Naive thymus-derived CD8-positive, alpha-beta T cell (primary cell): ENCODE measurements around the gene TTLL13. TPM values are rescaled to one million over a fixed set of nuclear protein-coding genes. Genes with fewer than 3 reads are reported as not detected.

Experiments used
- ATAC-seq, 2 donors: fragments of 150-1000 bp; cut with Tn5 transposase in 1 of 2; sonication (Bioruptor Pico), chemical (Tn5 transposase) in 1 of 2; 1 replicate in 1 of 2; 2 replicates in 1 of 2; pipeline ENCODE4 v1.10.0; 2021; ENCODE audit warnings: mild to moderate bottlenecking in 2 of 2, moderate library complexity in 2 of 2
- POLR2A ChIA-PET: fragments of 350-600 bp; sonication (Branson Sonifier 250); formaldehyde crosslinking; loops from one replicate; lab custom pipeline; 2021; ENCODE audit warnings: antibody characterized with exemption; lab: Charles Lee
- DNase-seq, 10 donors: peaks; one replicate each; pipeline versions ENCODE4 v3.0.0 to v3.0.0-alpha.2; 2020 to 2022
- H3K27ac Mint-ChIP-seq, 10 donors: one replicate each; pipeline ENCODE4 v1.8.0; 2020 to 2022; ENCODE audit warnings: mild to moderate bottlenecking in 10 of 10, mixed read lengths in 10 of 10, moderate library complexity in 4 of 10, inconsistent platforms in 1 of 10
- H3K27me3 Mint-ChIP-seq, 5 donors: one replicate each; pipeline ENCODE4 v1.8.0; 2021 to 2022; ENCODE audit warnings: mixed read lengths in 5 of 5
- H3K36me3 Mint-ChIP-seq, 3 donors: one replicate each; pipeline ENCODE4 v1.8.0; 2020 to 2022; ENCODE audit warnings: mixed read lengths in 3 of 3, mild to moderate bottlenecking in 2 of 3, inconsistent platforms in 1 of 3
- H3K4me1 Mint-ChIP-seq, 4 donors: one replicate each; pipeline ENCODE4 v1.8.0; 2021 to 2022; ENCODE audit warnings: mixed read lengths in 4 of 4
- H3K4me3 Mint-ChIP-seq, 10 donors: one replicate each; pipeline ENCODE4 v1.8.0; 2020 to 2022; ENCODE audit warnings: mild to moderate bottlenecking in 10 of 10, mixed read lengths in 10 of 10, moderate library complexity in 6 of 10, inconsistent platforms in 1 of 10
- H3K9me3 Mint-ChIP-seq, 9 donors: one replicate each; pipeline ENCODE4 v1.8.0; 2020 to 2022; ENCODE audit warnings: mixed read lengths in 9 of 9, mild to moderate bottlenecking in 3 of 9, inconsistent platforms in 1 of 9, moderate library complexity in 1 of 9
- polyA plus RNA-seq, 3 donors: library from polyadenylated mRNA; unstranded; fragments of 300-500 nt; fragmentation: Illumina TruSeq; gene quantifications; one replicate each; pipeline ENCODE4 v1.2.3, GENCODE V29; 2021
- total RNA-seq, 8 experiments: library from RNA in 2 of 8; stranded (reverse) in 2 of 8; gene quantifications; one replicate each; pipeline ENCODE4 v1.2.3 and lab custom pipeline; 2021 to 2026

The TTLL13 gene
- total and polyA plus RNA-seq, 5 experiments from 2014 or later, result 0.71 to 1.0 TPM; not detected in 3

DNA sequence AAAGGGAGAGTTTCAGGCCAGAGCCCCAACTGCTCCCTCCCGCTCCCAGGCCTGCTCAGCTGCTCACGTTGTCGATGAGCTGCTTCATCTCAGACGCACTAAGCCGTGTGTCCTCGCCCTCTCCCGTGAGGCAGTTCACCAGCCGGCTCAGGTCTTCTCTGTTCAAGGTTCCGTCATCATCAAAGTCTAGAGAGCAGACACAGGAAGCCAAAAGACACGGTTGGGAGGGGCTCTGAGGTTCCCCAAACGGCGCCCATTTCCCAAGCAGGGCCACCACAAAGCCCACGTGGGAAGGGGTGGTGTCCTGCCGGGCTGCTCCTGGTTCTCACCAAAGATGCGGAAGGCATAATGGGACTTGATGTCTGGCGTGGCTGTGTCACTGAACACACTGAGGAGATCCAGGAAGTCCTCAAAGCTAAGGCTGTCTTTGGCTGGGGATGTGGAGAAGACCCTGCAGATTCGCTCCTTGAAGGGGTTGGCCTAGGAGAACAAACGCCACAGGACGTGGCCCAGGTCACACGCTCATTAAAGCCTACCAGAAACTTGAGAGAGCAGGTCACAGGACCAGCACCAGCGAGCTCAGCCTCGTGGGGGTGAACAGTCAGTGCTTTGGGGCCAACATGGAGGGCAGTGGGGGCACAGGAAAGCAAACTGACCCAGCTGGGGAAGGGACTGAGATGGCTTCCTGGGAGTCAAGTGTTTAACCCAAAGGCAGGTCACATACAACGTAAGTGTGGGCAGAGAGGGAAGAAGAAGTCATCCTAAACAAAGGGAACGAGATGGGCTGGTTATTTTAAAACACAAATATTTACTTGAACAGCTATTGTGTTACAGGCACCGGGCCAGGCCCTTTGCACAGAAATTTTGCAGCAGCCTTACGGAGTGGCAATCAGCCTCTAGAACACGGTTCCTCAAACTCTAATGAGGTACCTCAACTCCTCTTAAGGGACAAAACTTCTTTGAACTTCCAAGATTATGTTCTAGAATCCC, 18.0 kb upstream of the TTLL13 start:
- peak; percentile 62 to 92 (median 86) for DNase-seq
- Mint-ChIP-seq H3K27ac (peak overlapping the region; percentile 97 to 100 (median 99)), H3K4me3 (peak overlapping the region; percentile 83 to 97 (median 93)), H3K36me3 (peaks cover 0 to 29% (median 8%) of the 10 kb centered on the region in 3 donors), H3K27me3 (no peaks in the 10 kb centered on the region), H3K9me3 (no peaks in the 10 kb centered on the region), H3K4me1 (peaks cover 24 to 67% (median 56%) of the 10 kb centered on the region in 4 donors)
- POLR2A ChIA-PET, result interaction anchor here (0.5 to 4.7 kb wide), 16 partner anchors 10 to 700 kb away, joined by 3 to 84 read pairs (median 4); partner anchors contain the start of genes IDH2, NGRN and SEMA4B
- ATAC-seq, result peak; percentile 63 to 74

DNA sequence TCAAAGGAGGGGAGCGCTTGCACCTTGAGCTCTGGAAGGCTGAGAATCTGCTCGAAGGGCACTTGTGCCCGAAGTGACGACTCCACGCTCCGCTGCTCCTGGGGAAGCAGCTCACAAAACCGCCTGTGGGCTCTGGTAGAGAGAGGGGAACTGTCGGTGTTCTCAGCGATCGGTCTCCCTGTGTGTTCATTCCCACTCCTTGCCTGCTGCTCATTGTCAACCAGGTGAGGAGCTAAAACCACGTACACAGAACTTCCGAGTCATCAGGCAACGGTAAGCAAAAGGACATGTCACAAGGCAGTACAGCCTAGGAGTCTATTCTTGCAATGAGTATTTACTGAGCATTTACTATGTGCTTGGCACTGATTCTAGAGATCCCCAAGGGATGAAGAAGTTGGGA, 17.2 kb upstream of the TTLL13 start:
- Mint-ChIP-seq H3K36me3 (peaks cover 0 to 35% (median 9%) of the 10 kb centered on the region in 3 donors), H3K27me3 (no peaks in the 10 kb centered on the region), H3K27ac (peak overlapping the region; percentile 97 to 100 (median 99)), H3K4me3 (peak overlapping the region; percentile 83 to 97 (median 92)), H3K4me1 (peaks cover 24 to 65% (median 56%) of the 10 kb centered on the region in 4 donors), H3K9me3 (no peaks in the 10 kb centered on the region)
- ATAC-seq (no peak), DNase-seq (no peak)
- POLR2A ChIA-PET, result interaction anchor here (0.5 to 4.7 kb wide), 13 partner anchors 11 to 338 kb away, joined by 3 to 84 read pairs (median 6); partner anchors contain the start of genes NGRN and SEMA4B

DNA sequence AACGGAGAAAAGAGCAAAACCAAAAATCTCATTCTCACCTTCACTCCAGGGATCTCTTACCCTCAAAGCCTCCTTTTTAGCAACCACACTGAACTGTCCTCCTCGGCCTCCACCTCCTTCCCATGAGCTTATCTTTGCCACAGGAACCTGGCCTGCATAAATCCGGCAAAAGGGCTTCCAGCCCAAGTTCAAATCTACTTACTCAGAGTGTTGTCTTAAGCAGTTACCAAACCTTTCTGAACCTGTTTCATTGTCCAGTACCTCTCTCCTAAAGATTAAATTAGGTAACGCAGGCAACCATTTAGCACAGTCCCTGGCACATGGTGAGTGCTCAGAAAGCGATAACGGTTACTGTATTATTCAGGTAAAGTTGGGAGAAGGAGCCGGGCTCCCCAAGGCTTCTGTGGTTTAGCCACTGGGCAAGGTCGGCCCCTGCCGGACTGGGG, 16.4 kb upstream of the TTLL13 start:
- Mint-ChIP-seq H3K4me1 (peaks cover 24 to 64% (median 55%) of the 10 kb centered on the region in 4 donors), H3K27me3 (no peaks in the 10 kb centered on the region), H3K36me3 (peaks cover 0 to 40% (median 9%) of the 10 kb centered on the region in 3 donors), H3K27ac (peak overlapping the region; percentile 97 to 100 (median 99)), H3K4me3 (peak overlapping the region; percentile 83 to 97 (median 92)), H3K9me3 (no peaks in the 10 kb centered on the region)
- ATAC-seq (no peak), DNase-seq (peak in 1 of 10 donors; percentile 43)
- POLR2A ChIA-PET, result interaction anchor here (0.5 to 4.7 kb wide), 21 partner anchors 12 to 702 kb away, joined by 3 to 84 read pairs (median 5); partner anchors contain the start of genes IDH2, NGRN, SEMA4B and TTLL13

DNA sequence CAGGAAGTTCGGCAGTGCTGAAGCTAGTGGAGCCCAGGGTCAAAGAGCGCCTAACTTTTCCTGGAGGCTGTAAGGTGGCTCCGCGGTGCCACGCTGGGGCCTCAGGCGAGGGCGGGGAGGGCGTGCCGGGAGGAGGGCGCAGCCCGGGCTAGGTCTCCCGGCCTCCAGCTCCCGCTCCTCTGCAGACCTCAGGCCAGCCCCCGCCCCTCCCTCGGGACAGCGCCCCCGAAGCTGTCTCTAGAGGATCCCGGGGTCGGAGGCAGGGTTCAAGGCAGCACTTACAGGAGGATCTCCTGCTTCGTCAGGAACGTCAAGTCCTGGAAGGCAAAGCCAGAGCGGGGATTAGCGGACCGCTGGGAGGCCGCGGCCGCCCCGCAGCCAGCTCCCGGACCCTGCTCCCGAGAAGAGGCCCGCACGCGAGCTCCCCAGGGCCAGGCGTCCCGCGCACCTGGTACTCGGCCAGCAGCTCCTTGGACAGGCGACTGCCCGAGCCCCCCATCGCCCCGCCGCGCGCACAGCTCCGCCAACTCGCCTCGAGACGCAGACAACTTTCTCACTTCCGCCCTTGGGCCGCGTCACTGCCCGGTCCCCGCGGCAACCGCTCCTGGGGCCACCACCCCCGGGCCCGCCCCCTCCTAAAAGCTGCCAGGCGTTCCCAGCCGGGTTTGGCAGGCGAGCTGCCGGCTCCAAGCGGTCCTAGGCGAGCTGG, 15.8 kb upstream of the TTLL13 start, which contains the start of gene CIB1:
Gene CIB1 (minus strand): TSS at position 555 of the 709 bp plus-strand sequence. CDS start 56 bp downstream, at position 499.
- peak within 1 kb of the TSS; percentile 97 to 100 (median 99) for H3K27ac Mint-ChIP-seq
- no peaks in the 10 kb centered on the region for H3K27me3 Mint-ChIP-seq
- H3K4me3 Mint-ChIP-seq, result peak within 1 kb of the TSS; percentile 83 to 97 (median 92)
- H3K36me3 Mint-ChIP-seq, result peaks cover 0 to 46% (median 14%) of the 10 kb centered on the region in 3 donors
- peak; percentile 74 to 78 for ATAC-seq
- POLR2A ChIA-PET, result interaction anchor here (0.5 to 4.7 kb wide), 27 partner anchors 8 to 793 kb away, joined by 3 to 84 read pairs (median 5); partner anchors contain the start of genes IDH2, IQGAP1, NGRN and SEMA4B
- peaks cover 26 to 68% (median 55%) of the 10 kb centered on the region in 4 donors for H3K4me1 Mint-ChIP-seq
- peak; percentile 40 to 98 (median 95) for DNase-seq
- no peaks in the 10 kb centered on the region for H3K9me3 Mint-ChIP-seq

DNA sequence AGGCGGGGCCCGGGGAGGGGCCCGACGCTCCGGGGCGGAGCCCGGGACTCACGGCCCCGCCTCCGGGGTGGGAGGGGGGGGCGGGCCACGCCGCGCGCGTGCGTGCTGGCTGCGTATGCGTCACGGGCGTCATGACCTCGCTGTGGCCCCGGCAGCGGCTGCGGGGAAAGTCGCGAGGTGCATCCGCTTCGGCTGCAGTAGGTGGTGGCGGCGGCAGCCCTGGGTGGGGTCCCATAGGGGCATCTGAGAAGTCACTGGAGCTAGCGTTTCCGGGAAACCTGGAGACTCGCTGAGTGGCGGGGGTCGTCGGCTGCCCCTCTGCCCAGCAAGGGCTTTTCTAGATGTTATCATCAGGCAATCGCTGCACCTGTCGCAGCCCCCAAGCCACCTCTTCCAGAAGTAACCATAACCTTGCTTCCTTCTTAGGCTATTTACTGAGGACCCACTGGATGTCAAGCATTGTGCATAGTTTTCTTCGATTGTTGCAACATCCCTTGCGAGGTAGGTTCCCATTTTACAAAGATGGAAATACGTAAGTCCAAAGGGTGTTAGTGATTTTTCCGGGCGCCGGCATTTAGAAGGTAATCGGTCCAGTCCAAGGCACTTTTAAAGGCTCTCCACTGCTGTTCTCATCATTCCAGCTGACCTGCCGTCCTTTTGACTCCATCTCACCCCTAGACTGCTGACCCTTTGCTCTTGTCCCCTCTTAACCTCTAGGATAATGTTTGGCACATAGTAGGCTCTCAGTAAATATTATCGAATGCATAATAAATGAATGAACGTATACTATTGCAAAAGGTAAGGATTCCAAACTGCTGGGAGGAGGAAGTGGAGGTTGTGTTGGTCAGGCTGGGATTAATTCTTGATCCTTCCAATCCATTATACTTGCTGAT, 15.0 kb upstream of the TTLL13 start, which contains the start of gene GDPGP1:
Gene GDPGP1 (plus strand): TSS at position 114 of the 893 bp plus-strand sequence. CDS start 6,700 bp downstream, outside the sequence.
- peaks cover 21 to 65% (median 50%) of the 10 kb centered on the region in 4 donors for H3K4me1 Mint-ChIP-seq
- H3K36me3 Mint-ChIP-seq, result peaks cover 0 to 46% (median 15%) of the 10 kb centered on the region in 3 donors
- POLR2A ChIA-PET, result interaction anchor here (0.6 to 4.7 kb wide), 20 partner anchors 8 to 792 kb away, joined by 3 to 84 read pairs (median 6); partner anchors contain the start of genes IDH2, IQGAP1, NGRN and SEMA4B
- no peaks in the 10 kb centered on the region for H3K9me3 Mint-ChIP-seq
- ATAC-seq (peak; percentile 71 to 73), DNase-seq (peak in 2 of 10 donors; percentile 84 to 95)
- peak within 1 kb of the TSS; percentile 97 to 100 (median 99) for H3K27ac Mint-ChIP-seq
- peak within 1 kb of the TSS; percentile 83 to 97 (median 92) for H3K4me3 Mint-ChIP-seq
- no peaks in the 10 kb centered on the region for H3K27me3 Mint-ChIP-seq

DNA sequence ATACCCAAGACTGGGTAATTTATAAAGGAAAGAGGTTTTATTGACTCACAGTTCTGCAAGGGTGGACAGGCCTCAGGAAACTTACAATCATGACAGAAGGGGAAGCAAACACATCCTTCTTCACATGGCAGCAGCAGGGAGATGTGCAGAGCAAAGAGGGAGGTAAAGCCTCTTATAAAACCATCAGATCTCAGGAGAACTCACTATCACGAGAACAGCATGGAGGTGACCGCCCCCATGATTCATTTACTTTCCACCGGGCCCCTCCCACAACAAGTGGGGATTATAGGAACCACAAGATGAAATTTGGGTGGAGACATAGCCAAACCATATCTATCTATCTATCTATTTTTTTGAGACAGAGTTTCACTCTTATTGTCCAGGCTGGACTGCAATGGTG, 10.0 kb upstream of the TTLL13 start:
- DNase-seq (no peak), ATAC-seq (no peak)
- H3K4me3 Mint-ChIP-seq, result no peak overlapping the region
- H3K27ac Mint-ChIP-seq, result peak overlapping the region in 4 of 10 donors; percentile 8 to 24 (median 20)
- peaks cover 8 to 31% (median 10%) of the 10 kb centered on the region in 4 donors for H3K4me1 Mint-ChIP-seq
- H3K27me3 Mint-ChIP-seq, result no peaks in the 10 kb centered on the region
- POLR2A ChIA-PET, result no interaction called here
- no peaks in the 10 kb centered on the region for H3K9me3 Mint-ChIP-seq
- H3K36me3 Mint-ChIP-seq, result peaks cover 0 to 45% (median 12%) of the 10 kb centered on the region in 3 donors

DNA sequence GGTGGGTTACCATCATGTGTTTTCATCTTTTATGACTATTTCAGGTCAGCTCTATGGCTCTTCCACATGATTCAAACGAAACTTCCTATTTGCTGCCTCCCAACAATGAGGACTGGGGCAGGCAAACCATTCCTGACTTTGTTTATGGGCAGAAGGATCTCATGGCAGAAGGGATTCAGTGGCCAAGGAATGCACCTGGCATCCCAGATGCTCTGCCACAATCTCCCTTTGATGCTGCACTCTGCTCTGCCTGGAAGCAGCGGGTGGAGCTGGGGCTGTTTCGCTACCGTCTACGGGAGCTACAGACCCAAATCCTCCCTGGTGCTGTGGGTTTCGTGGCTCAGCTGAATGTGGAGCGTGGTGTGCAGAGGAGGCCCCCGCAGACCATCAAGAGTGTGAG, 8.5 kb upstream of the TTLL13 start:
- peaks cover 0 to 20% (median 2%) of the 10 kb centered on the region in 4 donors for H3K4me1 Mint-ChIP-seq
- POLR2A ChIA-PET, result interaction anchor here (1.0 kb wide), 1 partner anchor 8 kb away, joined by 3 read pairs; the partner anchor contains the start of gene TTLL13
- DNase-seq (no peak), ATAC-seq (no peak)
- peaks cover 0 to 45% (median 12%) of the 10 kb centered on the region in 3 donors for H3K36me3 Mint-ChIP-seq
- H3K4me3 Mint-ChIP-seq, result no peak overlapping the region
- peak overlapping the region in 1 of 10 donors; percentile 21 for H3K27ac Mint-ChIP-seq
- H3K9me3 Mint-ChIP-seq, result no peaks in the 10 kb centered on the region
- H3K27me3 Mint-ChIP-seq, result no peaks in the 10 kb centered on the region

DNA sequence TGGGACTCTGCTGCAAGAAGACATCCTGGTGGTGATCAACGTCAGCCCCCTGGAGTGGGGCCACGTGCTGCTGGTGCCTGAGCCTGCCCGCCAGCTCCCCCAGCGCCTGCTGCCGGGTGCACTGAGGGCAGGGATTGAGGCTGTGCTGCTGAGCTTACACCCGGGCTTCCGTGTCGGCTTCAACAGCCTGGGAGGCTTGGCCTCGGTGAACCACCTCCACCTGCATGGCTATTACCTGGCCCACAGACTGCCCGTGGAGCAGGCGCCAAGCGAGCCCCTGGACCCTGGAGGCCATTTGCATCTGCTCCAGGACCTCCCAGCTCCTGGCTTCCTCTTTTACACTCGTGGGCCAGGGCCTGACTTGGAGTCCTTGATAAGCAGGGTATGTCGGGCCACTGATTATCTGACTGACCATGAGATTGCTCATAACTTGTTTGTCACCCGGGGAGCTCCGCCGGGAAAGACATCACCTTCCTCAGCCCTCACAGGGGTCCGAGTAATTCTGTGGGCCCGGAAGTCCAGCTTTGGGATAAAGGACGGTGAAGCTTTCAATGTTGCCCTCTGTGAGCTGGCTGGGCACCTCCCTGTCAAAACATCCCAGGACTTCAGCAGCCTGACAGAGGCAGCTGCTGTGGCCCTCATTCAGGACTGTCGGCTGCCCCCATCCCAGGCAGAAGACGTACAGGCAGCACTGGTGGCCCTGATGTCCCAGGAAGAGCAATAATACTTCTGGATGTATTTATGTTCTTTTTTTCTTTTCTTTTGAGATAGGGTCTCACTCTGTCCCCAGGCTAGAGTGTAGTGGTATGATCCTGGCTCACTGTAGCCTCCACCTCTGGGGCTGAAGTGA, 7.8 kb upstream of the TTLL13 start:
- Mint-ChIP-seq H3K4me3 (no peak overlapping the region), H3K27ac (no peak overlapping the region), H3K9me3 (no peaks in the 10 kb centered on the region), H3K27me3 (no peaks in the 10 kb centered on the region), H3K36me3 (peaks cover 0 to 39% (median 7%) of the 10 kb centered on the region in 3 donors), H3K4me1 (peaks cover 0 to 15% (median under 1%) of the 10 kb centered on the region in 4 donors)
- DNase-seq (no peak), ATAC-seq (no peak)
- POLR2A ChIA-PET, result interaction anchor here (1.0 to 1.5 kb wide), 3 partner anchors 8 to 42 kb away, joined by 3 to 6 read pairs (median 4); partner anchors contain the start of genes CIB1, GDPGP1 and TTLL13

DNA sequence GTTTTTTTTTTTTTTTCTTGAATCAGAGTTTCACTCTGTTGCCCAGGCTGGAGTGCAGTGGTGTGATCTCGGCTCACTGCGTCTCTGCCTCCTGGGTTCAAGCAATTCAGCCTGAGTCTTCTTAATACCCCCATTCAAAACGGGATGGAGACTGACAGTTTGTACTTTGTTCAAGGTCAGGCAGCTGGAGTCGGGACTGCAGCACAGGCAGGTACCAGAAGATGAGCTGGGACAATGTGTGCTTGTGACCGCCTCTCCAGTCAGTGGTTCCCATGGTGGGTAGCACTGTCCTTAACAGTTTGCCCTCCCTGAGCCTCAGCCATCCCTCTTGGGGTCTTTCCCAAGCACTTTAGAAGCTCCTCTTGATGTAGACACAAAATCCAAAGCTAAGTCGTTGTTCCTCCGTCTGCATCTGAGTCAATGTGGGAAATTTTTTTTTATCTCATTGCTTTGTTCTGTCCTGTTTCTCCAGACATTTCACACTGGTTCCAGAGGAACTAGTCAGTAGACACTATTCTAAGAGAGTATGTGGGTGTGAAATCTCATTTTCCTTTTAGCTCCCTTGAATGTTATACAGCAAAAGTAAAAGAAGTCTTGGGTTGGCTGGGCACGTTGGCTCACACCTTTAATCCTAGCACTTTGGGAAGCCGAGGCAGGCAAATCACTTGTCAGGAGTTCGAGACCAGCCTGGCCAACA, 5.3 kb upstream of the TTLL13 start:
- ATAC-seq, result no peak
- peak overlapping the region in 3 of 10 donors; percentile 13 to 52 (median 47) for H3K27ac Mint-ChIP-seq

More for the DNA sequence above, 5.3 kb upstream of the TTLL13 start:
- POLR2A ChIA-PET, result no interaction called here
- no peaks in the 10 kb centered on the region for H3K27me3 Mint-ChIP-seq
- H3K9me3 Mint-ChIP-seq, result no peaks in the 10 kb centered on the region
- no peak overlapping the region for H3K4me3 Mint-ChIP-seq
- no peak for DNase-seq
- H3K36me3 Mint-ChIP-seq, result peaks cover 0 to 17% (median 0%) of the 10 kb centered on the region in 3 donors
- peaks cover 2 to 15% (median 6%) of the 10 kb centered on the region in 4 donors for H3K4me1 Mint-ChIP-seq
